ENCODE measurements around the gene OCA2.

DNA sequence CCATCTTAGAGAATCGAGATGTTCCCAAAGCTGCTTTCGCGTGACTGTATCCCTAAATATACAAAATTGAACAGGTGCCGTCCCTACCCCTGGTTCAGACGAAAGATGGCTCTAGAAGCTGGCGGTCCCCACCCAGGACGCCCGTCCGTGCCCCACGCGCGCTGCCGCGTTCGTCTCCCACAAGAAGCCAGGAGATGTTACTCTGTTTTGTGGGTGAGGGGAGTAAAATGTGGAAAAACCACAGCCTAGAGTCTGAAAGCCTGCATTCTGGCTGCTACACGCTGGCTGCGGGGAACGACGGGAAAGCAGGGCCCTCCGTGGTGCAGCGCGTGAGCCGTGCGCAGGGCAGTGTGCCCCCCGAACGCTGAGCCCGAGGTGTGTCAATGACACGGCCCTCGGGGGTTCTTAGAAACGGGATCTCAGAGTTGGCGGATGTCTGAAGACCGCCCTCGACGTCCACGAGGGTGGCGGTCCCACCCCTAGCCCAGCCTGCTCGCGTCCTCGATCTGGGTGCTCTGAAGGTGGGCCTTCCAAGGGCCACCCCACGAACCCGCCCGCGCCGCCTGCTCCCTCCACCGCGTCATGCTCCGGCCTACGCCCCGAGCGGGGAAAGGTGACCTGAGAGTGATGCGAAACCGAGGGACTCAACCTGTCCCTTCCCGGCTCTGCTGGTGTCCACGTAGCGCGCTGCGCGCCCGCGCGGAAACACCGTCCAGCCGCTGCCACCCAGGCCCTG lies 95.6 kb downstream of the OCA2 start:
- TF ChIP-seq, protein P1, sequence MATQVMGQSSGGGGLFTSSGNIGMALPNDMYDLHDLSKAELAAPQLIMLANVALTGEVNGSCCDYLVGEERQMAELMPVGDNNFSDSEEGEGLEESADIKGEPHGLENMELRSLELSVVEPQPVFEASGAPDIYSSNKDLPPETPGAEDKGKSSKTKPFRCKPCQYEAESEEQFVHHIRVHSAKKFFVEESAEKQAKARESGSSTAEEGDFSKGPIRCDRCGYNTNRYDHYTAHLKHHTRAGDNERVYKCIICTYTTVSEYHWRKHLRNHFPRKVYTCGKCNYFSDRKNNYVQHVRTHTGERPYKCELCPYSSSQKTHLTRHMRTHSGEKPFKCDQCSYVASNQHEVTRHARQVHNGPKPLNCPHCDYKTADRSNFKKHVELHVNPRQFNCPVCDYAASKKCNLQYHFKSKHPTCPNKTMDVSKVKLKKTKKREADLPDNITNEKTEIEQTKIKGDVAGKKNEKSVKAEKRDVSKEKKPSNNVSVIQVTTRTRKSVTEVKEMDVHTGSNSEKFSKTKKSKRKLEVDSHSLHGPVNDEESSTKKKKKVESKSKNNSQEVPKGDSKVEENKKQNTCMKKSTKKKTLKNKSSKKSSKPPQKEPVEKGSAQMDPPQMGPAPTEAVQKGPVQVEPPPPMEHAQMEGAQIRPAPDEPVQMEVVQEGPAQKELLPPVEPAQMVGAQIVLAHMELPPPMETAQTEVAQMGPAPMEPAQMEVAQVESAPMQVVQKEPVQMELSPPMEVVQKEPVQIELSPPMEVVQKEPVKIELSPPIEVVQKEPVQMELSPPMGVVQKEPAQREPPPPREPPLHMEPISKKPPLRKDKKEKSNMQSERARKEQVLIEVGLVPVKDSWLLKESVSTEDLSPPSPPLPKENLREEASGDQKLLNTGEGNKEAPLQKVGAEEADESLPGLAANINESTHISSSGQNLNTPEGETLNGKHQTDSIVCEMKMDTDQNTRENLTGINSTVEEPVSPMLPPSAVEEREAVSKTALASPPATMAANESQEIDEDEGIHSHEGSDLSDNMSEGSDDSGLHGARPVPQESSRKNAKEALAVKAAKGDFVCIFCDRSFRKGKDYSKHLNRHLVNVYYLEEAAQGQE (IDR thresholded peaks at IDR 0.05; ENCODE audit: insufficient read depth in 1 of 2, low read depth in 2 of 2, low read length in 2 of 2), result no peak
- TF ChIP-seq POLR2AphosphoS5 (IDR thresholded peaks at IDR 0.05; ENCODE audit: low read depth, low read length), result no peak
- TF ChIP-seq TAF1 (IDR thresholded peaks at IDR 0.05; ENCODE audit: borderline replicate concordance, insufficient read depth, low read length), result no peak
- no peak for TF ChIP-seq FOXP2 (optimal IDR thresholded peaks at IDR 0.05; ENCODE audit: borderline replicate concordance, extremely low read depth, extremely low read length, insufficient read depth)

All from PFSK-1 (cell line).